Natural killer cell (primary cell): ENCODE measurements around the gene AZIN2. TPM values are rescaled to one million over a fixed set of nuclear protein-coding genes. Genes with fewer than 3 reads are reported as not detected.
A peak's percentile ranks its signal among the peaks of the same experiment; 100 is the strongest.

Experiments used
- ATAC-seq, 3 donors: fragments of 150-1000 bp in 2 of 3; fragments of 200-7000 bp in 1 of 3; cut with Tn5 transposase; 1 replicate in 1 of 3; 2 replicates in 2 of 3; pipeline ENCODE4 v1.10.0; 2021; ENCODE audit warnings: mild to moderate bottlenecking in 2 of 3, moderate library complexity in 2 of 3
- DNase-seq, 2 donors: peaks; one replicate each; pipeline versions ENCODE4 v3.0.0 to v3.0.0-alpha.2; 2013 to 2021; ENCODE audit warnings: mixed read lengths in 1 of 2
- H3K27ac ChIP-seq: one replicate; pipeline ENCODE4 v1.5.1; 2013; ENCODE audit warnings: mild to moderate bottlenecking, low read length
- H3K27me3 ChIP-seq: one replicate; pipeline ENCODE4 v1.6.1; 2013; ENCODE audit warnings: low read length; ENCODE audit not compliant: control insufficient read depth, insufficient read depth
- H3K36me3 ChIP-seq: one replicate; pipeline ENCODE4 v1.6.1; 2013; ENCODE audit warnings: low read length; ENCODE audit not compliant: control insufficient read depth, insufficient read depth
- H3K4me1 ChIP-seq: one replicate; pipeline ENCODE4 v1.6.1; 2013; ENCODE audit warnings: low read length; ENCODE audit not compliant: control insufficient read depth, insufficient read depth
- H3K4me3 ChIP-seq: one replicate; pipeline ENCODE4 v1.5.1; 2013; ENCODE audit warnings: low read length
- H3K9me3 ChIP-seq: one replicate; pipeline ENCODE4 v1.6.1; 2013; ENCODE audit warnings: low read length; ENCODE audit not compliant: control insufficient read depth, insufficient read depth
- H3K27ac Mint-ChIP-seq, 2 donors: one replicate each; pipeline ENCODE4 v1.8.0; 2022; ENCODE audit warnings: mild to moderate bottlenecking in 2 of 2, mixed read lengths in 2 of 2, moderate library complexity in 1 of 2
- H3K27me3 Mint-ChIP-seq, 2 donors: one replicate each; pipeline ENCODE4 v1.8.0; 2022; ENCODE audit warnings: low read depth in 2 of 2, mixed read lengths in 2 of 2
- H3K36me3 Mint-ChIP-seq: one replicate; pipeline ENCODE4 v1.8.0; 2022; ENCODE audit warnings: mixed read lengths
- H3K4me1 Mint-ChIP-seq, 2 donors: one replicate each; pipeline ENCODE4 v1.8.0; 2022; ENCODE audit warnings: mixed read lengths in 2 of 2
- H3K4me3 Mint-ChIP-seq: one replicate; pipeline ENCODE4 v1.8.0; 2022; ENCODE audit warnings: mild to moderate bottlenecking, moderate library complexity, mixed read lengths
- H3K9me3 Mint-ChIP-seq, 2 donors: one replicate each; pipeline ENCODE4 v1.8.0; 2022; ENCODE audit warnings: mixed read lengths in 2 of 2
- CTCF ChIP-seq: fragments of 200-600 bp; IDR thresholded peaks from one replicate; pipeline ENCODE4 v1.8.0; 2022; ENCODE audit warnings: antibody characterized with exemption
- WGBS: methylation state at CpG from one replicate; pipeline ENCODE4 v1.1.7; 2013; ENCODE audit warnings: missing lambda C conversion rate; ENCODE audit not compliant: insufficient coverage; 5-methylcytosine and 5-hydroxymethylcytosine counted together
- intact Hi-C: fragments of 100-400 bp; cut with micrococcal nuclease; formaldehyde crosslinking; loops from one replicate; pipeline ENCODE4 v1.14.2; 2022
- total RNA-seq, 4 donors: library from RNA; stranded (reverse); fragments of 120-200 nt in 1 of 4; gene quantifications; one replicate each; pipeline versions ENCODE4 v1.2.3 to v1.2.4, GENCODE V29; 2013 to 2022

AZIN2 gene
- total RNA-seq, 3 donors from 2014 or later (not counting 1 experiment from before 2014, with no cell fraction given): 1.9 to 5.1 (median 4.1) TPM

- no peaks in the 10 kb centered on the region for H3K27me3 ChIP-seq
- intact Hi-C loops: loop anchor here (10.0 kb wide), 1 partner anchor 227 kb away; no protein-coding TSS in a partner anchor
- peak; percentile 43 for TF ChIP-seq CTCF
- no peak overlapping the region for H3K27ac Mint-ChIP-seq
- no peaks in the 10 kb centered on the region for H3K9me3 ChIP-seq
- no peak overlapping the region for H3K4me3 ChIP-seq
- no peak overlapping the region for H3K27ac ChIP-seq
- 66% methylated on average over 8 of the region's 8 CpGs for WGBS
- DNase-seq: peak; percentile 23 to 59
- H3K9me3 Mint-ChIP-seq: no peaks in the 10 kb centered on the region
- H3K4me1 ChIP-seq: no peaks in the 10 kb centered on the region
- peak in 2 of 3 donors; percentile 52 to 53 for ATAC-seq
- no peaks in the 10 kb centered on the region for H3K36me3 Mint-ChIP-seq
- peaks cover 6 to 17% of the 10 kb centered on the region in 2 donors for H3K4me1 Mint-ChIP-seq
- H3K4me3 Mint-ChIP-seq: no peak overlapping the region
- peaks cover 15 to 27% of the 10 kb centered on the region in 2 donors for H3K27me3 Mint-ChIP-seq
- H3K36me3 ChIP-seq: no peaks in the 10 kb centered on the region
Measured at GRCh38 chr1:33137800-33138199, 56.8 kb downstream of the AZIN2 start.

DNA sequence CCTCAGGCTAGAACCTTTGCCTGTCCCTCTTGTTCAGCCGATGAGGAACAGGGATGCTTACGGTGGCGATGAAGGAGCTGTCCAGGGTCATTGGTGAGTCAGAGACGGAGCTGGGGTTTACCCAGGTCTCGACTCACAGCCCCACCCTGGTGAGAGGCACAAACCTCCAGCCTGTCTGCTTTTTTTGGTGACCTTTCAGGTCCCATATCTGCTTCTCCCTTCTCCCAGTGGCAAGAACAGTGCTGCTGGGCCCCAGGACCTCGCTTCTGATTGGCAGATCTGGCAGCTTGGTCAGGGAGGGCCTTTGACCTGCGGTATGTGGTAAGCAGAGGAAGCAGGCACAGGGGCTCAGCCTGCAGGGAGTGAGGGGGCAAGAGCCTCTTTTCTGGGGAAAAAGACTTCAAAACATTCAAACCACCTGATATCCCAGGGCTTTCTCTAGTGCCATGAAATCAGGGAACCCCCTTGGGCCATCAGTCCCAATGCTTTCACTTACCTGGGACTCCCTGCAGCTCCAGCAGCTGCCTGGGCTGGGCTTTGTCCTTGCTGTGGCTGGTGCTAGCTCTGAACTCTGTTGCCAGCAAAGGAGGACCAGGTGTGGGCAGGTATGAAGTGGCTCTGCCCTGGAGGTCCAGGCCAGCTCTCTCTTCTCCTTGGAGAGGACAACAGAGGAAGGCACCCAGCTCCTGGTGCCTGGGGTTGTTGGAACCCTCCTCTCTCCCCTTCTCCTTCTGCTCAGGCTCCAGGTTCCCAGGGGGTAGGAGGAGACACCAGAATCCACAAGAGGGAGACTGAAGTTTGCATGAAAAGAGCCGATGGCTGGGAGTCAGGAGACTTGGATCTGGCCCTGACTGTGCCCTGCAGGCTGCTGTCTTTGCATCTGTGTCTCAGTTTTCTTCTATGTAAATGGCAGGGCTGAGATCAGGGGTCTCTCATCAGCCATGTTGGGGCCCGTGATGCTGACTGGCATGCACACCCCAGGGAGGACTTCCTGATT, 59.5 kb downstream of the AZIN2 start:
- Histone ChIP-seq H3K4me3 (no peak overlapping the region), H3K9me3 (no peaks in the 10 kb centered on the region), H3K27ac (no peak overlapping the region), H3K27me3 (no peaks in the 10 kb centered on the region), H3K36me3 (peaks cover 1% of the 10 kb centered on the region), H3K4me1 (no peaks in the 10 kb centered on the region)
- intact Hi-C loops: no loop called here
- no peaks in the 10 kb centered on the region for H3K36me3 Mint-ChIP-seq
- H3K27me3 Mint-ChIP-seq: peaks cover 3 to 4% of the 10 kb centered on the region in 2 donors
- peaks cover 0 to 17% of the 10 kb centered on the region in 2 donors for H3K4me1 Mint-ChIP-seq
- no peak for TF ChIP-seq CTCF
- H3K27ac Mint-ChIP-seq: no peak overlapping the region
- 73% methylated on average over 9 of the region's 9 CpGs for WGBS
- no peak overlapping the region for H3K4me3 Mint-ChIP-seq
- DNase-seq (no peak), ATAC-seq (no peak)
- no peaks in the 10 kb centered on the region for H3K9me3 Mint-ChIP-seq

- peaks cover 7% of the 10 kb centered on the region for H3K36me3 ChIP-seq
- no peaks in the 10 kb centered on the region for H3K27me3 ChIP-seq
- no peak overlapping the region for H3K27ac ChIP-seq
- H3K4me1 ChIP-seq: no peaks in the 10 kb centered on the region
- ATAC-seq (no peak), DNase-seq (no peak)
- no peaks in the 10 kb centered on the region for H3K36me3 Mint-ChIP-seq
- no peak overlapping the region for H3K4me3 Mint-ChIP-seq
- TF ChIP-seq CTCF: no peak
- no peak overlapping the region for H3K27ac Mint-ChIP-seq
- no peak overlapping the region for H3K4me3 ChIP-seq
- no peaks in the 10 kb centered on the region for H3K9me3 Mint-ChIP-seq
- intact Hi-C loops: no loop called here
- WGBS: 68% methylated on average over 2 of the region's 2 CpGs
- peaks cover 0 to 17% of the 10 kb centered on the region in 2 donors for H3K4me1 Mint-ChIP-seq
- no peaks in the 10 kb centered on the region for H3K9me3 ChIP-seq
- H3K27me3 Mint-ChIP-seq: peaks cover 0 to 2% of the 10 kb centered on the region in 2 donors
Measured at GRCh38 chr1:33141216-33141615, 60.3 kb downstream of the AZIN2 start.
